Measurements from ENCODE around the gene EDIL3.
"Not testable (repeated sequence)": the region's sequence is repeated elsewhere in the genome, so short reads cannot be mapped to it uniquely, and the experiment has no call there.

Gene EDIL3

GRCh38 chr5:84168841-84169240 lies 215.8 kb downstream of the EDIL3 start:
- no peak for DNase-seq (ENCODE audit: low spot score)

GRCh38 chr5:84163671-84164070 lies 221.0 kb downstream of the EDIL3 start:
- DNase-seq (ENCODE audit: low spot score) = no peak

GRCh38 chr5:84162695-84163094 lies 222.0 kb downstream of the EDIL3 start:
- no peak for DNase-seq (ENCODE audit: low spot score)

GRCh38 chr5:84160650-84161049 lies 224.0 kb downstream of the EDIL3 start:
- not testable (repeated sequence) for DNase-seq (ENCODE audit: low spot score)

- DNase-seq (ENCODE audit: low spot score) = no peak
Observed at GRCh38 chr5:84149094-84149493, 235.6 kb downstream of the EDIL3 start.

- no peak for DNase-seq (ENCODE audit: low spot score)
Observed at GRCh38 chr5:84148651-84149050, 236.0 kb downstream of the EDIL3 start.

- DNase-seq (ENCODE audit: low spot score) = no peak
Observed at GRCh38 chr5:84137541-84137940, 247.1 kb downstream of the EDIL3 start.

GRCh38 chr5:84131372-84131771 lies 253.3 kb downstream of the EDIL3 start:
- no peak for DNase-seq (ENCODE audit: low spot score)

GRCh38 chr5:84130006-84130580 lies 254.6 kb downstream of the EDIL3 start:
- DNase-seq (ENCODE audit: low spot score) = no peak

- DNase-seq (ENCODE audit: low spot score) = no peak
Observed at GRCh38 chr5:84125216-84125615, 259.5 kb downstream of the EDIL3 start.

GRCh38 chr5:84119252-84119651 lies 265.4 kb downstream of the EDIL3 start:
- no peak for DNase-seq (ENCODE audit: low spot score)

GRCh38 chr5:84118551-84118950 lies 266.1 kb downstream of the EDIL3 start:
- no peak for DNase-seq (ENCODE audit: low spot score)

GRCh38 chr5:84115727-84116126 lies 269.0 kb downstream of the EDIL3 start:
- no peak for DNase-seq (ENCODE audit: low spot score)

GRCh38 chr5:84113246-84114105 lies 271.2 kb downstream of the EDIL3 start:
- DNase-seq (ENCODE audit: low spot score) = peak; percentile 3

- DNase-seq (ENCODE audit: low spot score) = no peak
Observed at GRCh38 chr5:84092738-84093137, 291.9 kb downstream of the EDIL3 start.

- no peak for DNase-seq (ENCODE audit: low spot score)
Observed at GRCh38 chr5:84091127-84091799, 293.4 kb downstream of the EDIL3 start.

- DNase-seq (ENCODE audit: low spot score) = peak; percentile 48
Observed at GRCh38 chr5:84088996-84089395, 295.7 kb downstream of the EDIL3 start.

- no peak for DNase-seq (ENCODE audit: low spot score)
Observed at GRCh38 chr5:84086511-84086910, 298.2 kb downstream of the EDIL3 start.

GRCh38 chr5:84085387-84086041 lies 299.2 kb downstream of the EDIL3 start:
- no peak for DNase-seq (ENCODE audit: low spot score)

- no peak for DNase-seq (ENCODE audit: low spot score)
Observed at GRCh38 chr5:84080908-84081307, 303.8 kb downstream of the EDIL3 start.

GRCh38 chr5:84072339-84072738 lies 312.3 kb downstream of the EDIL3 start:
- DNase-seq (ENCODE audit: low spot score) = no peak

- DNase-seq (ENCODE audit: low spot score) = no peak
Observed at GRCh38 chr5:84069608-84070179, 315.0 kb downstream of the EDIL3 start.

Measured in RKO (cell line).